ENCODE measurements around the gene ZNF845.

GRCh38 chr19:53311044-53311443, 22.5 kb upstream of the ZNF845 start:
- TF ChIP-seq EZH2 (IDR thresholded peaks at IDR 0.05; ENCODE audit: borderline replicate concordance, low read depth, low read length, severe bottlenecking), result no peak
- no peak for TF ChIP-seq POLR2A (IDR thresholded peaks at IDR 0.05; ENCODE audit: low read depth, low read length)
- no peak for TF ChIP-seq POLR2AphosphoS5 (IDR thresholded peaks at IDR 0.05; ENCODE audit: insufficient read depth, low read depth, low read length)
- no peak for TF ChIP-seq CTCF (IDR thresholded peaks at IDR 0.05; ENCODE audit: extremely low read depth in 1 of 2, insufficient read depth in 1 of 2, low read depth in 1 of 2, low read length in 2 of 2)

Data from endothelial cell of umbilical vein (primary cell).